Astrocyte (in vitro differentiated cells and primary cell): Measurements from ENCODE around the gene PLK1.

Experiments
- CTCF ChIP-seq: IDR thresholded peaks from 2 replicates; pipeline ENCODE4 v1.5.1; 2011; ENCODE audit warnings: low read depth, mild to moderate bottlenecking, inconsistent platforms, low read length, moderate library complexity; ENCODE audit not compliant: insufficient read depth
- EZH2 ChIP-seq: IDR thresholded peaks from 2 replicates; pipeline ENCODE4 v1.6.1; 2012; ENCODE audit warnings: mild to moderate bottlenecking, low read length, inconsistent platforms; ENCODE audit not compliant: insufficient read depth

GRCh38 chr16:23692190-23692837 lies 13.6 kb downstream of the PLK1 start:
- no peak for TF ChIP-seq CTCF
- TF ChIP-seq EZH2, result no peak
